ENCODE results near the gene TPBGL. TPM values are rescaled to one million over a fixed set of nuclear protein-coding genes. Genes with fewer than 3 reads are reported as not detected.

Gene TPBGL
- total and polyA plus RNA-seq, 2 donors (not counting 3 experiments of a cell fraction or from before 2014, with no cell fraction given), result not detected

DNA sequence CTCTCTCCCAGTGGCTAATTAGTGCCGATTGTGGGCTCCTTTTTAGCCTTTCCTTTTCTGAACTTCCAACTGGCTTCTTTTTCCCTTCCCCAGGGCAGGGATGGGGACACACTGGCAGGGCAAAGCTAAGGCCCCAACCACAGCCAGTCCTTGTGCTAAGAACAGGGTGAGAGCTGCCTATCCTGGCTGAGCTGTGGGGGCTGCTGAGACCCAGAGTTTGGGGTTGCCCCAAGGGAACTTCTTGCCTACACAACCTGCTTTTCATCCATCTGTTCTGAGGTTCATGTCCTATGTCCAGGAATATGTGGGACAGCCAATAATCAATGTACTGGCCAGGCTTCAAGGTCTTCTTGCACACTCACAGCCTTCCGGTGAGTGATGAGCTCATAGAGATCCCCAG lies 10.0 kb upstream of the TPBGL start:
- H3K36me3 ChIP-seq (ENCODE audit: control insufficient read depth in 2 of 2, extremely low read depth in 1 of 2, insufficient read depth in 2 of 2, low read length in 2 of 2), result no peaks in the 10 kb centered on the region
- dilution Hi-C loops (cut with MboI; ENCODE audit: extremely low pct_ligation_motif_present, low sequenced_read_pairs) (no loop called here), intact Hi-C loops (cut with micrococcal nuclease) (no loop called here)
- H3K4me1 ChIP-seq (ENCODE audit: control insufficient read depth, extremely low read depth, insufficient read depth, low read length), result no peaks in the 10 kb centered on the region
- no peak overlapping the region for H3K27ac ChIP-seq (ENCODE audit: insufficient read depth, low read depth, low read length)
- no peaks in the 10 kb centered on the region for H3K9me3 ChIP-seq (replicated peaks; ENCODE audit: control insufficient read depth, insufficient read depth, low read length)
- FAIRE-seq, result no peak
- no peak overlapping the region for H3K4me2 ChIP-seq (ENCODE audit: insufficient read depth, low read length)
- POLR2A ChIA-PET, result no interaction called here
- CTCF ChIA-PET, result interaction anchor here (0.9 to 2.4 kb wide), 9 partner anchors 11 to 128 kb away, joined by 3 to 11 read pairs (median 7); partner anchors contain the start of gene TPBGL
- H3K79me2 ChIP-seq (ENCODE audit: control insufficient read depth, insufficient read depth, low read length), result no peaks in the 10 kb centered on the region
- H4K20me1 ChIP-seq (replicated peaks; ENCODE audit: control insufficient read depth, extremely low read depth, insufficient read depth, low read length), result no peaks in the 10 kb centered on the region
- peaks cover 1 to 2% of the 10 kb centered on the region in 2 experiments for H3K27me3 ChIP-seq (ENCODE audit: control insufficient read depth in 2 of 2, insufficient read depth in 2 of 2, low read length in 2 of 2)
- no peaks in the 10 kb centered on the region for H3K9me1 ChIP-seq (replicated peaks; ENCODE audit: control insufficient read depth, extremely low read depth, insufficient read depth, low read length)
- no peak overlapping the region for H3K4me3 ChIP-seq (replicated peaks in 1 of 3; ENCODE audit: insufficient read depth in 1 of 3, low read depth in 1 of 3, low read length in 3 of 3)
- DNase-seq (ENCODE audit: low read depth, low spot score), result no peak
- no peak overlapping the region for H2AFZ ChIP-seq (ENCODE audit: low read depth, low read length)
- no peak overlapping the region for H3K9ac ChIP-seq (replicated peaks; ENCODE audit: extremely low read depth, insufficient read depth, low read length)
- TF ChIP-seq GATA2 (IDR thresholded peaks at IDR 0.05; ENCODE audit: insufficient read depth, insufficient read length, low read depth, low read length) (no peak), MYC (IDR thresholded peaks at IDR 0.05; ENCODE audit: low read depth, low read length) (no peak), POLR2AphosphoS5 (IDR thresholded peaks at IDR 0.05; ENCODE audit: insufficient read depth, low read depth, low read length) (no peak), JUN (IDR thresholded peaks at IDR 0.05; ENCODE audit: borderline replicate concordance, insufficient read depth, insufficient read length, low read depth) (no peak), EZH2 (IDR thresholded peaks at IDR 0.05; ENCODE audit: borderline replicate concordance, low read depth, low read length, severe bottlenecking) (no peak), FOS (IDR thresholded peaks at IDR 0.05; ENCODE audit: borderline replicate concordance, insufficient read depth, low read length) (no peak), POLR2A (IDR thresholded peaks at IDR 0.05; ENCODE audit: low read depth, low read length) (no peak)
- TF ChIP-seq, protein P1, sequence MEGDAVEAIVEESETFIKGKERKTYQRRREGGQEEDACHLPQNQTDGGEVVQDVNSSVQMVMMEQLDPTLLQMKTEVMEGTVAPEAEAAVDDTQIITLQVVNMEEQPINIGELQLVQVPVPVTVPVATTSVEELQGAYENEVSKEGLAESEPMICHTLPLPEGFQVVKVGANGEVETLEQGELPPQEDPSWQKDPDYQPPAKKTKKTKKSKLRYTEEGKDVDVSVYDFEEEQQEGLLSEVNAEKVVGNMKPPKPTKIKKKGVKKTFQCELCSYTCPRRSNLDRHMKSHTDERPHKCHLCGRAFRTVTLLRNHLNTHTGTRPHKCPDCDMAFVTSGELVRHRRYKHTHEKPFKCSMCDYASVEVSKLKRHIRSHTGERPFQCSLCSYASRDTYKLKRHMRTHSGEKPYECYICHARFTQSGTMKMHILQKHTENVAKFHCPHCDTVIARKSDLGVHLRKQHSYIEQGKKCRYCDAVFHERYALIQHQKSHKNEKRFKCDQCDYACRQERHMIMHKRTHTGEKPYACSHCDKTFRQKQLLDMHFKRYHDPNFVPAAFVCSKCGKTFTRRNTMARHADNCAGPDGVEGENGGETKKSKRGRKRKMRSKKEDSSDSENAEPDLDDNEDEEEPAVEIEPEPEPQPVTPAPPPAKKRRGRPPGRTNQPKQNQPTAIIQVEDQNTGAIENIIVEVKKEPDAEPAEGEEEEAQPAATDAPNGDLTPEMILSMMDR (IDR thresholded peaks at IDR 0.05; ENCODE audit: extremely low read depth in 1 of 2, insufficient read depth in 1 of 2, low read depth in 1 of 2, low read length in 2 of 2), result no peak
- TF ChIP-seq, protein P2, sequence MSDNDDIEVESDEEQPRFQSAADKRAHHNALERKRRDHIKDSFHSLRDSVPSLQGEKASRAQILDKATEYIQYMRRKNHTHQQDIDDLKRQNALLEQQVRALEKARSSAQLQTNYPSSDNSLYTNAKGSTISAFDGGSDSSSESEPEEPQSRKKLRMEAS (IDR thresholded peaks at IDR 0.05; ENCODE audit: insufficient read depth, insufficient read length), result no peak
- no TSS peak for BruUV-seq (replicated peaks)

All from endothelial cell of umbilical vein (primary cell).